Measurements from ENCODE around the gene SH3BGRL2.
"Not testable (repeated sequence)": the region's sequence is repeated elsewhere in the genome, so short reads cannot be mapped to it uniquely, and the experiment has no call there.

Gene SH3BGRL2

GRCh38 chr6:79712144-79712543, 81.0 kb downstream of the SH3BGRL2 start:
- no peak for TF ChIP-seq ZNF274 (IDR thresholded peaks at IDR 0.05; ENCODE audit: low read depth, low read length)
- H3K4me3 ChIP-seq (ENCODE audit: low read length), result no peak overlapping the region

GRCh38 chr6:79712616-79713135, 81.5 kb downstream of the SH3BGRL2 start:
- TF ChIP-seq ZNF274 (IDR thresholded peaks at IDR 0.05; ENCODE audit: low read depth, low read length), result no peak
- no peak overlapping the region for H3K4me3 ChIP-seq (ENCODE audit: low read length)

GRCh38 chr6:79713701-79714322, 82.7 kb downstream of the SH3BGRL2 start:
- no peak overlapping the region for H3K4me3 ChIP-seq (ENCODE audit: low read length)
- no peak for TF ChIP-seq ZNF274 (IDR thresholded peaks at IDR 0.05; ENCODE audit: low read depth, low read length)

- no peak overlapping the region for H3K4me3 ChIP-seq (ENCODE audit: low read length)
- TF ChIP-seq ZNF274 (IDR thresholded peaks at IDR 0.05; ENCODE audit: low read depth, low read length), result no peak
Measured at GRCh38 chr6:79717989-79718388, 86.9 kb downstream of the SH3BGRL2 start.

- TF ChIP-seq ZNF274 (IDR thresholded peaks at IDR 0.05; ENCODE audit: low read depth, low read length), result no peak
- no peak overlapping the region for H3K4me3 ChIP-seq (ENCODE audit: low read length)
Measured at GRCh38 chr6:79718509-79719247, 87.5 kb downstream of the SH3BGRL2 start.

- no peak overlapping the region for H3K4me3 ChIP-seq (ENCODE audit: low read length)
- TF ChIP-seq ZNF274 (IDR thresholded peaks at IDR 0.05; ENCODE audit: low read depth, low read length), result no peak
Measured at GRCh38 chr6:79719248-79719960, 88.3 kb downstream of the SH3BGRL2 start.

- no peak for TF ChIP-seq ZNF274 (IDR thresholded peaks at IDR 0.05; ENCODE audit: low read depth, low read length)
Measured at GRCh38 chr6:79724816-79725215, 93.7 kb downstream of the SH3BGRL2 start.

GRCh38 chr6:79731471-79731870, 100.3 kb downstream of the SH3BGRL2 start:
- no peak for TF ChIP-seq ZNF274 (IDR thresholded peaks at IDR 0.05; ENCODE audit: low read depth, low read length)
- H3K4me3 ChIP-seq (ENCODE audit: low read length), result no peak overlapping the region

More at GRCh38 chr6:79724816-79725215, 93.7 kb downstream of the SH3BGRL2 start:
- H3K4me3 ChIP-seq (ENCODE audit: low read length), result no peak overlapping the region

- TF ChIP-seq ZNF274 (IDR thresholded peaks at IDR 0.05; ENCODE audit: low read depth, low read length), result no peak
- H3K4me3 ChIP-seq (ENCODE audit: low read length), result no peak overlapping the region
Measured at GRCh38 chr6:79733388-79733787, 102.3 kb downstream of the SH3BGRL2 start.

GRCh38 chr6:79734374-79734773, 103.2 kb downstream of the SH3BGRL2 start:
- no peak overlapping the region for H3K4me3 ChIP-seq (ENCODE audit: low read length)
- no peak for TF ChIP-seq ZNF274 (IDR thresholded peaks at IDR 0.05; ENCODE audit: low read depth, low read length)

- no peak overlapping the region for H3K4me3 ChIP-seq (ENCODE audit: low read length)
- no peak for TF ChIP-seq ZNF274 (IDR thresholded peaks at IDR 0.05; ENCODE audit: low read depth, low read length)
Measured at GRCh38 chr6:79735183-79735582, 104.1 kb downstream of the SH3BGRL2 start.

- no peak for TF ChIP-seq ZNF274 (IDR thresholded peaks at IDR 0.05; ENCODE audit: low read depth, low read length)
- no peak overlapping the region for H3K4me3 ChIP-seq (ENCODE audit: low read length)
Measured at GRCh38 chr6:79737172-79737571, 106.0 kb downstream of the SH3BGRL2 start.

GRCh38 chr6:79742030-79742429, 110.9 kb downstream of the SH3BGRL2 start:
- no peak for TF ChIP-seq ZNF274 (IDR thresholded peaks at IDR 0.05; ENCODE audit: low read depth, low read length)
- no peak overlapping the region for H3K4me3 ChIP-seq (ENCODE audit: low read length)

- not testable (repeated sequence) for H3K4me3 ChIP-seq (ENCODE audit: low read length)
Measured at GRCh38 chr6:79745282-79745681, 114.2 kb downstream of the SH3BGRL2 start.

GRCh38 chr6:79746325-79746724, 115.2 kb downstream of the SH3BGRL2 start:
- not testable (repeated sequence) for H3K4me3 ChIP-seq (ENCODE audit: low read length)
